NCI-H748 (cell line): ENCODE results near the gene CAMK1D.
A peak's percentile ranks its signal among the peaks of the same experiment; 100 is the strongest.
"Not testable (repeated sequence)": the region's sequence is repeated elsewhere in the genome, so short reads cannot be mapped to it uniquely, and the experiment has no call there.

ENCODE experiments used
- DNase-seq: peaks from one replicate; lab custom pipeline; 2025; ENCODE audit not compliant: unreplicated experiment; lab: John Stamatoyannopoulos, UW

The CAMK1D gene

DNA sequence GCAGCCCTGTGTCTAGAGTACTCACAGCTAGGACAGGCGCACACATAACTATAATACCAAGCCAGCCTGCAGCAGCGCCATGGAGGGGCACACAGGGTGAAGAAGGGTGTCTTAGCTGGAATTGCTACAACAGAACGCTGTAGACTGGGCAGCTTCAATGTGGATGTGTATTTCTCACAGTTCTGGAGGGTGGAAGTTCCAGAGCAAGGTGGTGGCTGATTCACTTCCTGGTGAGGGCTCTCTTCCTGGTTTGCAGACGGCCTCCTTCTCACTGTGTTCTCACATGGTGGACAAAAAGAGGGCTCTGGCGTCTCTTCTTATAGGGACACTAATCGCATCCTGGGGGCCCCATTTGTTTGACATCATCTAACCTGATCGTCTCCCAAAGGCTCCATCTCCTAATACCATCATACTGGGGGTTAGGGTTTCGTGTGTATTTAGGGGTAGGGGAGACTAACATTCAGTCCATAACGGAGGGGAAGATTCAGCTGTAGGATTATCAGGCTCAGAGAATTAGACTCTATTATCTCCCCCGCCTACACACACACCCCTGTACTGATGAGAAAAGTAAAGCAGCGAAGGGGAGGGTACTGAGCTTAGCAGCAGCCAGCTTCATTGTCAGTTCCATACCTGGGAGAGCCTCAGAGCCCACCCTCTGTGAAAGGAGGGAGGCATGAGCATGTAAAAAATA lies 363.1 kb downstream of the CAMK1D start:
- DNase-seq: no peak

DNA sequence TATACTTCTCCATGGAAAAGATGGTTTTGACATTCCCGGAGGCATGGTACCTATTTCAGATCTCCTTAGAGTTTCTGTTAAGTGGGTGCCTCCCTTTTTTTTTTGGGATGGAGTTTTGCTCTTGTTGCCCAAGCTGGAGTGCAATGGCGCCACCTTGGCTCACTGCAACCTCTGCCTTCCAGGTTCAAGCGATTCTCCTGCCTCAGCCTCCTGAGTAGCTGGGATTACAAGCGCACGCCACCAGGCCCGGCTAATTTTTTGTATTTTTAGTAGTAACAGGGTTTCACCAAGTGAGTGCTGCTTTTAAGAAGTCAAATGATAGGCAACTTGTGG lies 363.6 kb downstream of the CAMK1D start:
- DNase-seq: not testable (repeated sequence)

- no peak for DNase-seq
Observed at GRCh38 chr10:12716042-12716441, 366.7 kb downstream of the CAMK1D start.

DNA sequence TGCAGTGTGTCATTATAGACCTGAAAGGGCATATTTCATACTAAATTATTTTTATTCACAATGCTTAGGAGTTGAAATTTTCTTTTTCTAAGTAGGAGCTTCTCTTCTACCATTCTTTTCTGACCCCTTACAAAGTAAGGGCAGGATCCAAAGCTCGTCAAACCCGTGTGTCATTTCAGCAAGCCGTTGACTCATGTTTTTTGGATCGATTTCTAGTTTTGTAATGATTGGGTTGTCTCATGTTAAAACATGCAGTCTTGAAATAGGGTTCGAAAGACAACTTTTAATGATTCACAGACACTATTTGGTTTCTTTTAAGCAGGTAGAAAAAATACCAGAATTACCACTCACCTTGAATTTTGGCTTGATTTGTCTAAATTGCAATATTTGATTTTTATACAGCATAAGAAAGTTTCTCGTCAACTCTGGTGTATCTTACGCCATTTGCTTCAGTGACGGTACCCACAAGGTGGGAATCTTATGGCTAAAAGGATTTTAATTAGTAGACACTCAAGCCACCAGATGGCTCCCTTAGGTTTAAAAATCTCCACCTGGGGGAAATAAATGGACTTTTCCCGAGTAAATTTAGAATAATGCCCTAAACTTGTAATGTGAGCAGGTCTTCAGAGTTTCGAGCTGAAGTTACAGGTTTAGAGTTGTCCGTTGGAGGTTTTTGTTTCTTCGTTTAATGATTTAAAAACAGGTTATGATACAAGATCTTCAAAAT lies 368.8 kb downstream of the CAMK1D start:
- DNase-seq: no peak

DNA sequence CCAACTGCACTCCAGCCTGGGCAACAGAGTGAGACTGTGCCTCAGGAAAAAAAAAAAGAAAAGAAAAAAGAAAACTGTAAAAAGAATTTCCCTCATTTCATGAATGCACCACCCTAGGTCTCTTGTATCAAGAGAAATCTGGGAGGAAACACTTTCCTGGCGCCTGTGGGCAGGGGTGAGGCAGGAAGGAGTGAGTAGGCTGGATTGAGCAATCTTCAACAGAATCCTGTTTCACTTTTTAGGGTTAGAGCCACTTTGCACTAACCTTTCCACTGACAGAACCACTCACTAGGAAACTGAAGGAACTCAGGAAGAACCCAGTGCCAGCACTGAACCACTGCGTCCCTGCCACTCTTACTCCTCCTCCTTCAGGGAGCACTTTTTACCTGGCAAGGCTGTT lies 370.0 kb downstream of the CAMK1D start:
- no peak for DNase-seq

DNA sequence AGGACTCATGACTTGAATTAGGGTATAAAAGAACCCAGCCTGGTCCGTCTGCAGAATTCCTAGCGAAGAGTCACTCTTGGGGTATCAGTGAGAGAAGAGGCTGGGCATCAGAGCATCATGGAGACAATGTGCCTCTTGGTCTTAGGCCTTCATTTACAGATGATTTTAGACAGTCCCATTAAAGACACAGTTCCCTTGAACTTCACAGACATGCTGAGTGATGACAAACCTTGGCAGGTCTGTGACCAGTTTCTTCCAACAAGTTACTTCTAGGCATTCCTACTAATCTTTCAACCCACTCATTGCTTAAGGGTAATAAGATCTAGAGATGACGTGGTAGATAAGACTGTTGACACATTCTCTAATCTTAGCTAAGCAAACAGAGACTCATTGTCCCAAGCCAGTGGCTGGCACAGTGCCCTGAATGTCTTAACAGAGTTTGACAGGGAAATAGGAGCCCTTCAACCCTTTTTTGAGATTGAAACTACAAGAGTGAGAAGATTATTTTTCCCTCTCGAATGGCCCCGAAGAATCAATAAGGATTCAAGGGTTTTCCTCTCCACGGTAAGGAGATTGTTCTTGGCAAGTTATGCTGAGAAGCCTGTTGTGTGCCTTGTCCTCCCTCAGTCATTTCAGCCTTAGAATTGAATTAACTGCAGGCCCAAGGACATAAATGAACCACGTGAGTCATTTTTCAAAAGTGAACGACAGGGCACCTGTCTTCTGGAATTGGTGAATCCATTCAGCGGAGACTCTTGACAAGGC lies 371.1 kb downstream of the CAMK1D start:
- DNase-seq: peak; percentile 73

GRCh38 chr10:12721334-12721733 lies 372.0 kb downstream of the CAMK1D start:
- no peak for DNase-seq

- DNase-seq: no peak
Observed at GRCh38 chr10:12723220-12723619, 373.9 kb downstream of the CAMK1D start.

- no peak for DNase-seq
Observed at GRCh38 chr10:12724807-12725579, 375.6 kb downstream of the CAMK1D start.

DNA sequence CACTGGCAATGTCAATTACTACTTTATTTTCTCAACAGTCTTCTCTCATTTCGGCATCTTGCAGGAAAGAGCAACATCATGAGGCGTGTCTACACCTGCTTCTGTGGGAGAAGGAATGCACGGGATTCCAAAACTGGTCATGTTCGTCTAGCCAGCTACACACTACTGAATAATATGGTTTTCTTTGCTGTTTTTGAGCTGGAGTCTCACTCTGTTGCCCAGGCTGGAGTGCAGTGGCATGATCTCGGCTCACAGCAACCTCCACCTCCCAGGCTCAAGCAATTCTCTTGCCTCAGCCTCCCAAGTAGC lies 376.2 kb downstream of the CAMK1D start:
- DNase-seq: not testable (repeated sequence)

DNA sequence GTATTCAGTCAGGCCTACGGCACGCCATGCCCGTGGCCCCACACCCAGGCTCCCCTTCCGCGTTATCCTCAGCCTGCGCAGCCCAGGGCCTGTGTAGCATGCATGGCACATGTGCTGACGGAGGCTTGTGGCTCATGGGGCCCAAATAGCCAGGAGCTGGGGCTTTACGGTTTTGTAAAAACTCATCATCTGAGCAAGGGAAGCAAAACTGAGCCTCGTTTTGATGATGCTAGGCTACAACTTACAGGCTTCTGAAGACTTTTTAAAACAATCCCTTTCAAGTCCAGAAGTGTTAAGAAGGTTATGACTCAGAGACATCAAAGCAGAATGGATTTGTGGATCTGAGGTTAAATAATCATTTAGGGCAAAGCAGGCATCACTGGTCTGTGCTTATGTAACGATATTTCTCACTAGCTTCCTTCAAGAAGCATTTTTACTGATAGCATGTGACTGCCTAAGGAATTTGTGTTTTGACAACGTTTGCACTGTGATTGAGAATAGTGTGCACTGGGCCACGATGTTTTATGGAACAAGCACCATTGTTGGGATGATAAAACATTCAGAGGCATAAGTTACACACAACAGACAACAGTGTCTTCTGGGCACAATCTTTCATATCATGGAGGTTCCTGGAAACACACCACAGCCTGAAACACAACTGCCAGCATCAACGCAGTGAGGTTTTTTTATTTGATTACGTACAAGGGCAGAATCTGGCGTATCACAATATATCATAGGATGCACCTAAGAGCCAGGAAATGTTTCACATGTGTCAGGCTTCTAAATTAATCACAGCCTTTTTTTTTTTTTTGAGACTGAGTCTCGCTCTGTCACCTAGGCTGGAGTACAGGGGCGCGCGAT lies 377.9 kb downstream of the CAMK1D start:
- DNase-seq: no peak

DNA sequence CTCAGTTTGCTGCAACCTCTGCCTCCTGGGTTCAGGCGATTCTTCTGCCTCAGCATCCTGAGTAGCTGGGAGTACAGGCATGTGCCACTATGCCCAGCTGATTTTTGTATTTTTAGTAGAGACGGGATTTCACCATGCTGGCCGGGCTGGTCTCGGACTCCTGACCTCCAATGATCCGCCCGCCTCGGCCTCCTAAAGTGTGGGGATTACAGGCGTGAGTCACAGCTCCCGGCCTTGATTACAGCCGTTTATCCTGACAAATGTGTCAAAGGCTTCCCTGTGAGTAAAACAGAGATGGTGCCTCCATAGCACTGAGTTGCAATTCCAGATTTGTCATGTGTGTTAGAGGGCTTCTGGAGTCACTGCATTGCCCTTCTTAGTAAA lies 378.5 kb downstream of the CAMK1D start:
- DNase-seq: no peak

- DNase-seq: no peak
Observed at GRCh38 chr10:12728494-12728893, 379.1 kb downstream of the CAMK1D start.

- DNase-seq: no peak
Observed at GRCh38 chr10:12729885-12730284, 380.5 kb downstream of the CAMK1D start.

DNA sequence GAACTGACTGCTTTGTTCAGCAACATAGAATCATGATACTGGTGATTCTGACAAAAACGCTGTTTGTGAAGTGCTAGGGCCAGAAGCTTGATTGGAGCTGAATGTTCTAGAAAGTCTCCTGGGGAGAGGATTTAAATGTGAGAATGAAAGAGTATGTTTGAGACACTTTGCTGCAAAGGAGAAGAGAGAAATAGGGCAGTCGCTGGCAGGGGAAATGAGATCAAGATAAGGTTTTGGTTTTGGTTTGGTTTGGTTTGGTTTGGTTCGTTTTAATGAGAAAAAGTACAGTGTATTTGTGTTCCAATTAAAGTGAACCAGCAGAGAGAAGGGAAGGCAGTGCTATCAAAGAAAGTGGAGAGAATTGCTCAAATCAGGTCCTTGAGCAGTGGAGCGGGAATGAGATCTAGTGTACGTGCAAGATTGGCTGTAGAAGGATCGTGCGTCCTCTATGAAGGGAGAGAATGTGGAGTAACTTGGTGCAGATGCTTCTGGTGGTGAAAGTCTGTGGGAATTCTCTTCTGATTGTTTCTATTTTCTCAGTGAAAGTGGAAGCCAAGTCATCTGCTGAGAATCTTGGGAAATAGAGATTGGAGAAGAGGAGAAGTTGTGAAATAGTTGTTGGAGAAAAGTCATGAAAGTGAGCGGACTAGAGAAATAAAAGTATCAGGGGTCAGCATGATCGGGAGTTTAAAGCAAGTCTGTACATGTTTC lies 381.6 kb downstream of the CAMK1D start:
- no peak for DNase-seq

DNA sequence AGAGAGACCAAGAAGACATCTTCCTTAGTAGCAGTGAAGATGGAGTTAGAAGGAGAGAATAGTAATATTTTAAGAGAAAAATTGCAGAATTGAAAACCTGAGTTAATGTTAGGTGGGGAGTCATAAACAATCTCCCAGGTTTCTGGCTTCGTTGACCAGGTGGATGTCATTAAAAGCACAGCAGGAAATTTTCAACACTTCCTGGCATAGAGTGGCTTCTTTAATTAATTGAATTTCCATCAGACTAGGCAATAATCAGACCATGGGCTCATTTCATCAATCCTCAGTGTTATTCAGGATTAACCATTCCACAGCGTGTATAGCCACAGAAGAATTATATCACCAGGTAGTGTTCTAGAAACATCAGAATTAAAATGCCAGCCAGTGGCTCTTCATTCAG lies 383.9 kb downstream of the CAMK1D start:
- DNase-seq: peak; percentile 27

DNA sequence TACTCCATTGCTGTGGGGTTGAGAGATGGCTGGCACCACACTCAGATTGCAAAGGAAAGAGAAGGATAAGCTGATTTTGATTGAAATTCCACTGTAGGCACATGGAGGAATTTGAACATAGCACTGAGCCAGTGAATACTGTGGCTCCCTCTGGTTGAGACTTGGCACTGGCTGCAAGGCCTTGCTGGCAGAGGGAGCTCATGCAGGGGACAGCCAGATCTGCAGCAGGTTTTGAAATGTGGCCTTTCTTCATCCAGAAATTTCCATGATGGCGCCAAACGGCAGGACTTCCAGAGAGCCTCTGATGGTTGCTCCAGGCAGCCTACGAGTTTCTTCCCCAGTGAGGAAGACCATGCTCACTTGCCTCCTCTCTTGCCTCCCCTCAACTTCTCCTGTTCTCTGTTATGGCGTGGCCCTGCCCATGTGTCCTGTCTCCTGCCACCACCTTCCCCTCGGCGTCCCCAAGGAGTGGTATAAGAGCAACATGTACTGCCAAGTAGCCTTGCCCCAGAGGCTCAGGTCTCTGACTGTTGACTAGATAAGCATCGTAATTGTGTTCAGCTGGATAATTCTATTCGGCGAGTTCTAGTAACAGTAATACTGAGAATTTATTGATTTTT lies 386.6 kb downstream of the CAMK1D start:
- DNase-seq: no peak

DNA sequence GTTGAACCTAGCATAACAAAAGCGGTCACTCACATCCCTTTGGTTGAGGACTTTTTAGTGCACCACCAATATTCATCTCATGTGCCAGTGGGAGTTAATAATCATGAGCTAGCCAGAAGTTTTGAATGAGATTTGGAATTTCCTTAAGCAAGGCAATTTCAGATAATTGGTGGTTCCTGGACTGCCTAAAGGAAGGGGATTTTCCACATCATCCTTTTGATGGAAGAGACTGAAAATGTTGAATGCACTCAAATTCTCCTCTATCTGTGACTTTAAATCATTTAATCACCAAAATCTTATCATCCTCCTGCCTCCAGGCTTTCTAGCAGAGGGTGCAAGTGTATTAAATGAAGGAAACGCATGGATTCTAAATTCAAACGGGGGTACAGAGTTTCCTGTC lies 391.5 kb downstream of the CAMK1D start:
- no peak for DNase-seq

- no peak for DNase-seq
Observed at GRCh38 chr10:12741360-12741804, 392.0 kb downstream of the CAMK1D start.
